Osteoblast (primary cell): Measurements from ENCODE around the gene CALN1. TPM values are rescaled to one million over a fixed set of nuclear protein-coding genes. Genes with fewer than 3 reads are reported as not detected.

Experiments used
- DNase-seq: peaks from one replicate; pipeline ENCODE4 v3.0.0; 2011; ENCODE audit warnings: low spot score, mixed read lengths; ENCODE audit not compliant: insufficient read length; ENCODE audit errors: missing footprints
- H2AFZ ChIP-seq: 2 replicates; pipeline ENCODE4 v1.6.0; 2011; ENCODE audit warnings: mild to moderate bottlenecking, low read length
- H3K27ac ChIP-seq: 2 replicates; pipeline ENCODE4 v1.5.1; 2011; ENCODE audit warnings: mild to moderate bottlenecking, low read depth, low read length, moderate library complexity
- H3K27me3 ChIP-seq: 2 replicates; pipeline ENCODE4 v1.6.0; 2012; ENCODE audit warnings: mild to moderate bottlenecking, control low read depth, inconsistent platforms, low read length, moderate library complexity; ENCODE audit not compliant: insufficient read depth
- H3K36me3 ChIP-seq: 2 replicates; pipeline ENCODE4 v1.5.1; 2011; ENCODE audit warnings: mild to moderate bottlenecking, low read length, control low read depth, moderate library complexity; ENCODE audit not compliant: insufficient read depth
- H3K4me1 ChIP-seq: 2 replicates; pipeline ENCODE4 v1.5.1; 2011; ENCODE audit warnings: mild to moderate bottlenecking, low read length, control low read depth, moderate library complexity; ENCODE audit not compliant: insufficient read depth
- H3K4me2 ChIP-seq: 2 replicates; pipeline ENCODE4 v1.6.0; 2011; ENCODE audit warnings: mild to moderate bottlenecking, low read length; ENCODE audit not compliant: insufficient read depth
- H3K4me3 ChIP-seq: fragments of 200-600 bp; sonication (generic); 3 replicates; pipeline ENCODE4 v1.5.1; 2012; ENCODE audit warnings: mild to moderate bottlenecking, low read length, inconsistent platforms; ENCODE audit not compliant: insufficient read depth
- H3K79me2 ChIP-seq: 2 replicates; pipeline ENCODE4 v1.6.0; 2012; ENCODE audit warnings: mild to moderate bottlenecking, low read length, control low read depth, inconsistent platforms; ENCODE audit not compliant: insufficient read depth
- H3K9me3 ChIP-seq: 2 replicates; pipeline ENCODE4 v1.5.1; 2011; ENCODE audit warnings: low read depth, low read length, control low read depth
- H4K20me1 ChIP-seq: 2 replicates; pipeline ENCODE4 v1.6.0; 2012; ENCODE audit warnings: mild to moderate bottlenecking, low read length, control low read depth; ENCODE audit not compliant: insufficient read depth
- total RNA-seq: library from RNA; depleted of rRNA; stranded (reverse); fragments of >200 nt; gene quantifications from 2 replicates; pipeline ENCODE4 v1.2.3, GENCODE V29; 2012
- TF ChIP-seq, protein P1 (sequence below): IDR thresholded peaks from 2 replicates; pipeline ENCODE4 v1.5.1; 2011; ENCODE audit warnings: mild to moderate bottlenecking, low read depth, low read length, moderate library complexity; ENCODE audit errors: extremely low read depth

The CALN1 gene
- total RNA-seq, 1 donor, result not detected

DNA sequence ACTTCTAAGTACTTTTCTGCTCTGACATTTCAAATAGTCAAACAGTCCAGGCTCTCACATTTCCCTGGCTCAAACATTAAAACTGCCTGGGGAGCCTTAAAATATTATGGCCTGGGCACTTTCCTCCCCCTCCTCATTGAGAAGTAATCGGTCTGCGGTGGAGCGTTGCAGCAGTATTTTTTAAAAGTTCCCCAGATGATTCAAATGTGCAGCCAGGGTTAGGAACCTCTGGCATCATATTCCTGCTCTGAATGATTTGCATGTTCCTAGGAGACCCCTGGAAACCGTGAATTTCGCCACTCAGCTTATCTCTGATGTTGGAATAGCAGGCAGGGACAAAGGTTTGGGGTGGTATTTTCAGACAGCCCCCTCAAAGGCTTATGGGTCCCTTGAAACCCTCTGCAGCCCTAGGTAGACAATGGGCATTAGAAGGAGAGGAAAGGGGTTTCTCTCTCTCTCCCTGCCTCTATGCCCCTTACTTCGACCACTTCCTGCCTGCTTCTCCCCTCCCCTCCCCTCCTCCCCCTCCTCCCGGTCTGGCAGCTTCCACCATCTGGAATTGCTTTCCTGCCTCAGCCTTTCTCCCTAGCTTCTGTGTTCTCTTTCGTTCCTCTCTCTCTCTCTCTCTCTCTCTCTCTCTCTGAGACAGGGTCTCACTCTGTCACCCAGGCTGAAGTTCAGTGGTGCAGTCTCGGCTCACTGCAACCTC, 658.0 kb downstream of the CALN1 start:
- TF ChIP-seq, protein P1, sequence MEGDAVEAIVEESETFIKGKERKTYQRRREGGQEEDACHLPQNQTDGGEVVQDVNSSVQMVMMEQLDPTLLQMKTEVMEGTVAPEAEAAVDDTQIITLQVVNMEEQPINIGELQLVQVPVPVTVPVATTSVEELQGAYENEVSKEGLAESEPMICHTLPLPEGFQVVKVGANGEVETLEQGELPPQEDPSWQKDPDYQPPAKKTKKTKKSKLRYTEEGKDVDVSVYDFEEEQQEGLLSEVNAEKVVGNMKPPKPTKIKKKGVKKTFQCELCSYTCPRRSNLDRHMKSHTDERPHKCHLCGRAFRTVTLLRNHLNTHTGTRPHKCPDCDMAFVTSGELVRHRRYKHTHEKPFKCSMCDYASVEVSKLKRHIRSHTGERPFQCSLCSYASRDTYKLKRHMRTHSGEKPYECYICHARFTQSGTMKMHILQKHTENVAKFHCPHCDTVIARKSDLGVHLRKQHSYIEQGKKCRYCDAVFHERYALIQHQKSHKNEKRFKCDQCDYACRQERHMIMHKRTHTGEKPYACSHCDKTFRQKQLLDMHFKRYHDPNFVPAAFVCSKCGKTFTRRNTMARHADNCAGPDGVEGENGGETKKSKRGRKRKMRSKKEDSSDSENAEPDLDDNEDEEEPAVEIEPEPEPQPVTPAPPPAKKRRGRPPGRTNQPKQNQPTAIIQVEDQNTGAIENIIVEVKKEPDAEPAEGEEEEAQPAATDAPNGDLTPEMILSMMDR, result no peak
- Histone ChIP-seq H3K4me2 (no peak overlapping the region), H2AFZ (no peak overlapping the region), H4K20me1 (no peaks in the 10 kb centered on the region), H3K36me3 (no peaks in the 10 kb centered on the region), H3K79me2 (no peaks in the 10 kb centered on the region), H3K4me3 (no peak overlapping the region), H3K4me1 (no peaks in the 10 kb centered on the region), H3K9me3 (no peaks in the 10 kb centered on the region), H3K27me3 (no peaks in the 10 kb centered on the region), H3K27ac (no peak overlapping the region)
- no peak for DNase-seq

DNA sequence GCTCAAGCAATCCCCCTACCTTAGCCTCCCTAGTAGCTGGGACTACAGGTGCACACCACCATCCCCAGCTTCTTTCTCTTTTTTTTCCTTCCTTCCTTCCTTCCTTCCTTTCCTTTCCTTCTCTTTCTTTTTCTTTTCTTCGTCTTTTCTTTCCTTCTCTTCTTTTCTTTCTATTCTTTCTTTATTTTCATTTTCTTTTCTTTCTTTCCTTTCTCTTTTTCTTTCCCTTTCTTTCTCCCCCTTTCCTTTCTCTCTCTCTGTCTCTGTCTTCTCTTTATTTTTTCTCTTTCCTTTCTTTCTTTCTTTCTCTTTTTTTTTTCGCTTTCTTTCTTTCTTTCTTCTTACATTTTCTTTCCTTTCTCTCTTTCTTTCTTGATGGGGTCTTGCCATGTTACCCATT, 658.9 kb downstream of the CALN1 start:
- TF ChIP-seq, protein P1, result no peak

DNA sequence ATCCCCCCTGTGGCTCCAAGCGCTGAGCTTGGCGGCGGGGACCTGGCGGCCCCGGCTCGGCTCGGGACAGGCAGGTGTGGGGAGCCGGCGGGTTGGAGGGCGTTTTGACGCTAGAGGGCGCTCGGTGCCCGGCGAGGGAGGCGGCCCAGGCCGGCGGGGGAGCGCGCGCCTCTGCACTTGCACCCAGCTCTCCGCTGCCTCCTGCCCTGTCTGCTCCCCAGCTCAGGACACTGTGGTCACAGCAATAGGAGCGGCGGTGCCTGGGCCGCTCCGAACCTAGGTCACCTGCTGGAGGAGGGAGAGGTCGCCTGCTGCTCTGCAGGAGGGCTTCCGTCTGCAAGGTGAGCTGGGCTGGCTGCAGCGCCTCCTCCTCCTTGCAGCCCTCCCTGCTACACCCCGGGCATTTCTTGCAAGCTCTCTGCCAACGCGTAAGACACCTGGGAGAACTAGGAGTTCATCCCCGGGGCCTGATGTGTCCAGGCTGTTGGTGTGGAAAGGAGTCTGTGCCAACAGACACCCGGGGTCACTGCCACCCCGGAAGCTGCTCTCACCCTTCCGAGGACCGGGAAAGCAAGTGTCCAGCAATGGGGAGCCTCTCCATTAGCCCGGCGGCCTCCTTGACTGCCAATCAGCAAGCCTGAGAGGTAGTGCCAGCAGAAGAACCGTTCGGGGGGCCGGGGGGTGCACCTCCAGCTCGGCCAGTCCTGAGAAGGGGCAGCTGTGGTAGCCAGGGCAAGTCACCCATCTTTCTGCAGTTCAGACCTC, 659.8 kb downstream of the CALN1 start:
- no peaks in the 10 kb centered on the region for H4K20me1 ChIP-seq
- no peaks in the 10 kb centered on the region for H3K36me3 ChIP-seq
- DNase-seq, result peak; percentile 91
- no peak overlapping the region for H2AFZ ChIP-seq
- H3K27me3 ChIP-seq, result no peaks in the 10 kb centered on the region
- no peaks in the 10 kb centered on the region for H3K9me3 ChIP-seq
- H3K4me1 ChIP-seq, result no peaks in the 10 kb centered on the region
- no peak overlapping the region for H3K27ac ChIP-seq
- no peak overlapping the region for H3K4me2 ChIP-seq
- H3K4me3 ChIP-seq, result no peak overlapping the region
- TF ChIP-seq, protein P1, result peak; percentile 59
- no peaks in the 10 kb centered on the region for H3K79me2 ChIP-seq

More for the DNA sequence above, 658.9 kb downstream of the CALN1 start:
- no peaks in the 10 kb centered on the region for H3K79me2 ChIP-seq
- H2AFZ ChIP-seq, result no peak overlapping the region
- no peaks in the 10 kb centered on the region for H3K27me3 ChIP-seq
- H3K9me3 ChIP-seq, result no peaks in the 10 kb centered on the region
- no peaks in the 10 kb centered on the region for H4K20me1 ChIP-seq
- no peaks in the 10 kb centered on the region for H3K4me1 ChIP-seq
- H3K36me3 ChIP-seq, result no peaks in the 10 kb centered on the region
- H3K4me3 ChIP-seq, result no peak overlapping the region
- no peak overlapping the region for H3K27ac ChIP-seq
- H3K4me2 ChIP-seq, result no peak overlapping the region
- no peak for DNase-seq

DNA sequence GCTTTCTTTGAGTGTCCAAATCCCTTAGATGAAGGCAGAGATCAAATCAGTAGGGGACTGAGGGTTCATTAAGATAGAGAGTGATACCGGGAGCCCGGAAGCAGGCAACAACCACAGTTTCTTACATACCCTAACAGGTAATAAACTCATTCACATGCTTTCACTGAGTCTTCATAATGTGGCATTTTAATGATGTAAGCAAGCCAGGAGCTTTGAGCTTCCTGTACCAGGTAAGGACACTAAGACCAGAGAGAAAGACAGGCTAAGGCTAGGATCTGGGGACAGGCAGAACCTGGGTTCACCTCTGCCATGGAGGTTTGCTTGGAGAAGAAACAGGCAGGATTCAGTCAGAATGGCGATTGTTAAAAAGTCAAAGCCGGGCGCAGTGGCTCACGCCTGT, 661.8 kb downstream of the CALN1 start:
- H3K9me3 ChIP-seq, result no peaks in the 10 kb centered on the region
- no peak overlapping the region for H3K4me3 ChIP-seq
- H2AFZ ChIP-seq, result no peak overlapping the region
- H3K27me3 ChIP-seq, result no peaks in the 10 kb centered on the region
- no peaks in the 10 kb centered on the region for H4K20me1 ChIP-seq
- TF ChIP-seq, protein P1, result no peak
- no peak overlapping the region for H3K4me2 ChIP-seq
- H3K4me1 ChIP-seq, result no peaks in the 10 kb centered on the region
- no peaks in the 10 kb centered on the region for H3K36me3 ChIP-seq
- peak; percentile 55 for DNase-seq
- no peaks in the 10 kb centered on the region for H3K79me2 ChIP-seq
- H3K27ac ChIP-seq, result no peak overlapping the region
